ENCODE measurements around the gene WNK1.

DNA sequence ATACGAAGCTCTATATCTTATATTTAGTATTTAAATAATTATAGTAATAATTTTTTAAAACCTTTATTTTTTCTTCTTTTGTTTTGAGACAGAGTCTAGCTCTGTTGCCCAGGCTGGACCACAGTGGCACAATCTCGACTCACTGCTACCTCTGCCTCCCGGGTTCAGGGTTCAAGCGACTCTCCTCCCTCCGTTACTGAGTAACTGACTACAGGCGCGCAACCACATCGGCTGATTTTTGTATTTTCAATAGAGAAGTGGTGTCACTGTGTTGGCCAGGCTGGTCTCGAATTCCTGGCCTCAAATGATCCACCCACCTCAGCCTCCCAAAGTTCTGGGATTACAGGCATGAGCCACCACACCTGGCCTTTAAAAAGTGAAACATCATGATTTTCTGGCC, 13.0 kb upstream of the WNK1 start:
- TF ChIP-seq CTCF (IDR thresholded peaks at IDR 0.05) (no peak), EP300 (IDR thresholded peaks at IDR 0.05; ENCODE audit: low read depth) (no peak), POLR2A (IDR thresholded peaks at IDR 0.05) (no peak), POLR2AphosphoS5 (IDR thresholded peaks at IDR 0.05) (no peak)

Measured in transverse colon (tissue), 4 donors.